ENCODE measurements around the gene TMEM88.

DNA sequence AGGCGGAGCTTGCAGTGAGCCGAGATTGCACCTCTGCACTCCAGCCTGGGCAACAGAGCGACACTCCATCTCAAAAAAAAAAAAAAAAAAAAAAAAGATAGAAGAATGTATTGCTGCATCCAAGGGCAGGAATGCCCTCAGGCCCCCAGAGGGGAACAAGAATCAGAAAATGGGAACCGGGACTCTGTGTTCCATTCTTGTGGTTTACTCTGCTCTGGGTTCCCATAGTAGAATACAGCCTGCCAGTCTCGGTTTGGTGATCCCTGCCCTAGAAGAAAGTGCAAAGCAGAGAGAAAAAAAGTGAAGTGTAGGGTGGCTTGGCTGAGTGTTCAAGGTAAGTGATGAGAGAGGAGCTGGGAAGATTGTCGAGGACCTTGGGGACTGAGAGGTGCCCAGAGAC is 48.3 kb upstream of the TMEM88 start:
- TF ChIP-seq, protein P1, sequence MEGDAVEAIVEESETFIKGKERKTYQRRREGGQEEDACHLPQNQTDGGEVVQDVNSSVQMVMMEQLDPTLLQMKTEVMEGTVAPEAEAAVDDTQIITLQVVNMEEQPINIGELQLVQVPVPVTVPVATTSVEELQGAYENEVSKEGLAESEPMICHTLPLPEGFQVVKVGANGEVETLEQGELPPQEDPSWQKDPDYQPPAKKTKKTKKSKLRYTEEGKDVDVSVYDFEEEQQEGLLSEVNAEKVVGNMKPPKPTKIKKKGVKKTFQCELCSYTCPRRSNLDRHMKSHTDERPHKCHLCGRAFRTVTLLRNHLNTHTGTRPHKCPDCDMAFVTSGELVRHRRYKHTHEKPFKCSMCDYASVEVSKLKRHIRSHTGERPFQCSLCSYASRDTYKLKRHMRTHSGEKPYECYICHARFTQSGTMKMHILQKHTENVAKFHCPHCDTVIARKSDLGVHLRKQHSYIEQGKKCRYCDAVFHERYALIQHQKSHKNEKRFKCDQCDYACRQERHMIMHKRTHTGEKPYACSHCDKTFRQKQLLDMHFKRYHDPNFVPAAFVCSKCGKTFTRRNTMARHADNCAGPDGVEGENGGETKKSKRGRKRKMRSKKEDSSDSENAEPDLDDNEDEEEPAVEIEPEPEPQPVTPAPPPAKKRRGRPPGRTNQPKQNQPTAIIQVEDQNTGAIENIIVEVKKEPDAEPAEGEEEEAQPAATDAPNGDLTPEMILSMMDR (IDR thresholded peaks at IDR 0.05): no peak
- no peak for TF ChIP-seq POLR2A (IDR thresholded peaks at IDR 0.05)

All from heart left ventricle (tissue), 13 donors.